ENCODE measurements around the gene TMEM233.
A peak's percentile ranks its signal among the peaks of the same experiment; 100 is the strongest.
"Not testable (repeated sequence)": the region's sequence is repeated elsewhere in the genome, so short reads cannot be mapped to it uniquely, and the experiment has no call there.

TMEM233 gene

DNA sequence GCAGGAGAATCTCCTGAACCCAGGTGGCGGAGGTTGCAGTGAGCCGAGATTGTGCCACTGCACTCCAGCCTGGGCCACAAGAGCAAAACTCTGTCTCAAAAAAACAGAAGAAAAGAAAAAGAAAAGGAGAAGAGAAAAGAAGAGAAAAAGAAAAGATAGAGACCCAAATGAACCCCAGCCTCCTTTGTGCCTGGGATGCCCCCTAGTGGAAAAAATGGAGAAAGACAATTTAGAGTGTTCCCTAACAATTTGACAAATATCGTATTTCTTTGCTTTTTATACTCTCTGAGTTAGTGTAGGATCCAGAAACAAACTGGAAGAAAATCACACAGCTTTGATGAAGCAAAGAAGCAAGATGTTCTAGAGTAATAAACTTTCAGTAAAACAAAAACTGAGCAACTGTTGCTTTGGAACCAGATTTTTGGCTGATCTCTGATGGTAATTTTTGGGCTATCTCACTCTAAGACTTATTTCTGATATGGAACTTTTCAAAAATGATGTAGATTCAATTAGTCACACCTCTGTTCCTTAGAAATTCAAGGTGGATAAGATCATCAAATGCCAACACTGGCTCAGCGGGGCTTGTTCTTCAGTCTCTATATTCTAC is 55.7 kb downstream of the TMEM233 start:
- TF ChIP-seq, protein P1, sequence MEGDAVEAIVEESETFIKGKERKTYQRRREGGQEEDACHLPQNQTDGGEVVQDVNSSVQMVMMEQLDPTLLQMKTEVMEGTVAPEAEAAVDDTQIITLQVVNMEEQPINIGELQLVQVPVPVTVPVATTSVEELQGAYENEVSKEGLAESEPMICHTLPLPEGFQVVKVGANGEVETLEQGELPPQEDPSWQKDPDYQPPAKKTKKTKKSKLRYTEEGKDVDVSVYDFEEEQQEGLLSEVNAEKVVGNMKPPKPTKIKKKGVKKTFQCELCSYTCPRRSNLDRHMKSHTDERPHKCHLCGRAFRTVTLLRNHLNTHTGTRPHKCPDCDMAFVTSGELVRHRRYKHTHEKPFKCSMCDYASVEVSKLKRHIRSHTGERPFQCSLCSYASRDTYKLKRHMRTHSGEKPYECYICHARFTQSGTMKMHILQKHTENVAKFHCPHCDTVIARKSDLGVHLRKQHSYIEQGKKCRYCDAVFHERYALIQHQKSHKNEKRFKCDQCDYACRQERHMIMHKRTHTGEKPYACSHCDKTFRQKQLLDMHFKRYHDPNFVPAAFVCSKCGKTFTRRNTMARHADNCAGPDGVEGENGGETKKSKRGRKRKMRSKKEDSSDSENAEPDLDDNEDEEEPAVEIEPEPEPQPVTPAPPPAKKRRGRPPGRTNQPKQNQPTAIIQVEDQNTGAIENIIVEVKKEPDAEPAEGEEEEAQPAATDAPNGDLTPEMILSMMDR (IDR thresholded peaks at IDR 0.05; ENCODE audit: control insufficient read depth, extremely low read depth, insufficient read depth), result peak; percentile 69
- no peak overlapping the region for H3K4me3 ChIP-seq (ENCODE audit: low read depth, low read length)
- DNase-seq (ENCODE audit: low read depth), result no peak

DNA sequence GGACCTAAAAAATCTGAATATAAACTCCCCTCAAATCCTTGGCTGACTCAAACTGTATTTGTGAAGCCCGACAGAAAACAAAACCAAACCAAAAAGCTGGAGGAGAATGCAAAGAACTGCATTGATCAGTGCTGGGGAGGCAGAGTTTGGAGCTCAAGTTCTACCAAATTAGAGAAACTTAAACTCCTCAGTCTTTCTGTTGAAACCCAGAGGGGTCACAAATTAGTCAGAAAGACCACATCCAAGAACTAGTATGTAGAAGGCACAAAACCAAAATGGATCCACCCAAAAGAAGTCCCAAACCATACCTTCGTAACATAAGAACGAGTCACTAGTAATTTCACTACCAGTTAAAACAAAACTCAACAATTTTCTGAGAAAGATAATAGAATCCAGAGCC is 59.1 kb downstream of the TMEM233 start:
- TF ChIP-seq, protein P1 (IDR thresholded peaks at IDR 0.05; ENCODE audit: control insufficient read depth, extremely low read depth, insufficient read depth), result no peak

DNA sequence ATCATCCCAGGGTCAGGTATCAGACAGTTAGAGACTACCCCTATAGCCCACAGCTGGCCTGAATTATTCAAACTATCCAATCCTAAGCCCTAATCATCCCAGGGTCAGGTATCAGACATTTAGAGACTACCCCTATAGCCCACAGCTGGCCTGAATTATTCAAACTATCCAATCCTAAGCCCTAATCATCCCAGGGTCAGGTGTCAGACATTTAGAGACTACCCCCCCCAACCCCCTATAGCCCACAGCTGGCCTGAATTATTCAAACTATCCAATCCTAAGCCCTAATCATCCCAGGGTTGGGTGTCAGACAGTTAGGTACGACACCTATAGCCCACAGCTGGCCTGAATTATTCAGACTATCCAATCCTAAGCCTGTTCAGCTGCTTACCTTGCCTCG is 63.4 kb downstream of the TMEM233 start:
- H3K4me3 ChIP-seq (ENCODE audit: low read depth, low read length); DNase-seq (ENCODE audit: low read depth): not testable (repeated sequence)

More for the DNA sequence above, 59.1 kb downstream of the TMEM233 start:
- no peak overlapping the region for H3K4me3 ChIP-seq (ENCODE audit: low read depth, low read length)
- DNase-seq (ENCODE audit: low read depth), result no peak

DNA sequence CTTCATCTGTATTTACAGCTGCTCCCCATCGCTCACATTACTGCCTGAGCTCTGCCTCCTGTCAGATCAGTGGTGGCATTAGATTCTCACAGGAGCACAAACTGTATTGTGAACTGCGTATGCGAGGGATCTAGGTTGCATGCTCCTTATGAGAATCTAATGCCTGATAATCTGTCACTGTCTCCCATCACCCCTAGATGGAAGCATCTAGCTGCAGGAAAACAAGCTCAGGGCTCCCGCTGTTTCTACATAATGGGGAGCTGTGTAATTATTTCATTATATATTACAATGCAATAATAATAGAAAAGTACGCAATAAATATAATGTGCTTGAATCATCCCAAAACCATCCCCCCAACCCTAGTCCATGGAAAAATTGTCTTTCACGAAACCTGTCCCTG is 64.6 kb downstream of the TMEM233 start:
- DNase-seq (ENCODE audit: low read depth); H3K4me3 ChIP-seq (ENCODE audit: low read depth, low read length): not testable (repeated sequence)
- TF ChIP-seq, protein P1 (IDR thresholded peaks at IDR 0.05; ENCODE audit: control insufficient read depth, extremely low read depth, insufficient read depth), result 0 out of 2 replicates have a peak, but pooled peaks have one; percentile 19

DNA sequence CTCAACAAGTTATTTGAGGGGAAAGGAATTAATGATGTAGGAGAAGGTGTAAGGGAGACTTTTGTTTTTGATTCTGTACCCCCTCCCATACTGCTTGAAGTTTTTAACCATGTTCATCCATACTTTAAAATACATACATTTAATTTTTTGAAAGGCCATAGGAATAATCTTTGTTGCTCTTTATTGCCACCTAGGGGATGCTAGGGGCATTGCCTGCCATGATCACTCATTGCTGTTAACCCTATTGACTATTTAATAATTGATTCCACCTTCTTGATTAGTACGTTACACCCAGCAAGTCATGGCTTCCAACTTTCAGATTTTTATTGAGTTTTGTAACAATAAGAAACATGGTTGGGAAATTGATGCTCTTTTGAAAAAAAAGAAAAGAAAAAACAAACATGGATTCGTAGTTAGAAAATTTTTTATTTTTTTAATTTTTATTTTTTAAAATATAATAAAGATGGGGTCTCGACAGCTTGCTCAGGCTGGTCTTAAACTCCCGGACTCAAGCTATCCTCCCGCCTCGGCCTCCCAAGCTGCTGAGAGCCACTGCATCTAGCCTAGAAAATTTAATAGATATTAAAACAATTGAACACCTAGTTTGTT is 65.8 kb downstream of the TMEM233 start:
- TF ChIP-seq, protein P1 (IDR thresholded peaks at IDR 0.05; ENCODE audit: control insufficient read depth, extremely low read depth, insufficient read depth), result peak; percentile 77
- no peak for DNase-seq (ENCODE audit: low read depth)
- no peak overlapping the region for H3K4me3 ChIP-seq (ENCODE audit: low read depth, low read length)

DNA sequence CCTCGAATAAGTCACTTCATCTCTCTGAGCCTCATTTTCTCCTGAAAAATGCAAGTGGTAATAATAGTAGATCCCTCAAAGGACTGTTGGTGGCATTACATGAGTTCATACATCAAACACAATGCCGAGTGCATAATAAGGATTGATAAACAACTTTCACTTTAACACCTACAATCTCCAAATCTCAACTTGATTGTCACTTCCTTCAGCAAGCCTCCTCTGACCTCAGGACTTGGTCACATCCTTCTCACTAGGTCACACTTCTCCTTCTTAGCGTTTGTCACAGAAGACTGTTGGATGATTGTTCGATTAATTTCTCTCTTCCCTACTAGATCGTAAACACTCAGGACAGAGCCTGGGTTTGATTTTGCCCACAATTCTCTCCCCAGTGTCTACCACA is 66.5 kb downstream of the TMEM233 start:
- TF ChIP-seq, protein P1 (IDR thresholded peaks at IDR 0.05; ENCODE audit: control insufficient read depth, extremely low read depth, insufficient read depth), result no peak
- DNase-seq (ENCODE audit: low read depth), result no peak
- no peak overlapping the region for H3K4me3 ChIP-seq (ENCODE audit: low read depth, low read length)

DNA sequence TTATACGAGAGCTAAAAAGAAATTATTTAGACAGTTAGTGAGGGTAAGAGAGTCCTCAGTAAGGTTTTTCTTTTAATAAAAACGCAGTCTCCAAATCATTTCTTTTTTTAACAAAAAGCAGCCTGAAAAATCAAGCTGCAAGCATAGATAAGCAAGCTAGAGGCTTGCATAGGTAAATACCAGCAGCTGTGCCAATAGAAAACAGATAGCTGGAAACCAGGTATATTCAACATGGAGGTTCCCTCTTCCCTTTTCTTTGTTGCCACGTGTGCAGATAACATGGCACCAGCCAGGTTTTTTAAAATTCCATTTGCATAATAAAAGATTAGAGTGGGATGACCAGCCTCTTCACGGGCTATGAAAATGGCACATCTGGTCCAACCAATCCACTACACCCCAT is 68.3 kb downstream of the TMEM233 start:
- no peak for DNase-seq (ENCODE audit: low read depth)
- H3K4me3 ChIP-seq (ENCODE audit: low read depth, low read length), result no peak overlapping the region
- TF ChIP-seq, protein P1 (IDR thresholded peaks at IDR 0.05; ENCODE audit: control insufficient read depth, extremely low read depth, insufficient read depth), result no peak
